Measurements from ENCODE around the gene FTO.

The FTO gene

GRCh38 chr16:54143934-54144571 is 440.1 kb downstream of the FTO start:
- H3K4me3 ChIP-seq (ENCODE audit: low read depth, low read length): no peak overlapping the region
- TF ChIP-seq CTCF (IDR thresholded peaks at IDR 0.05; ENCODE audit: low read depth, low read length, missing control alignments): no peak
- no peak for DNase-seq (ENCODE audit: low read depth)

- no peak for DNase-seq (ENCODE audit: low read depth)
- TF ChIP-seq CTCF (IDR thresholded peaks at IDR 0.05; ENCODE audit: low read depth, low read length, missing control alignments): no peak
- no peak overlapping the region for H3K4me3 ChIP-seq (ENCODE audit: low read depth, low read length)
Observed at GRCh38 chr16:54144572-54144947, 440.6 kb downstream of the FTO start.

- no peak overlapping the region for H3K4me3 ChIP-seq (ENCODE audit: low read depth, low read length)
- TF ChIP-seq CTCF (IDR thresholded peaks at IDR 0.05; ENCODE audit: low read depth, low read length, missing control alignments): no peak
- DNase-seq (ENCODE audit: low read depth): no peak
Observed at GRCh38 chr16:54145881-54146280, 441.9 kb downstream of the FTO start.

GRCh38 chr16:54148974-54149373 is 445.0 kb downstream of the FTO start:
- TF ChIP-seq CTCF (IDR thresholded peaks at IDR 0.05; ENCODE audit: low read depth, low read length, missing control alignments): no peak
- DNase-seq (ENCODE audit: low read depth): no peak

GRCh38 chr16:54150861-54151260 is 446.9 kb downstream of the FTO start:
- no peak for DNase-seq (ENCODE audit: low read depth)
- H3K4me3 ChIP-seq (ENCODE audit: low read depth, low read length): no peak overlapping the region
- no peak for TF ChIP-seq CTCF (IDR thresholded peaks at IDR 0.05; ENCODE audit: low read depth, low read length, missing control alignments)

More at GRCh38 chr16:54148974-54149373, 445.0 kb downstream of the FTO start:
- H3K4me3 ChIP-seq (ENCODE audit: low read depth, low read length): no peak overlapping the region

GRCh38 chr16:54152362-54153239 is 448.6 kb downstream of the FTO start:
- no peak overlapping the region for H3K4me3 ChIP-seq (ENCODE audit: low read depth, low read length)
- TF ChIP-seq CTCF (IDR thresholded peaks at IDR 0.05; ENCODE audit: low read depth, low read length, missing control alignments): no peak
- DNase-seq (ENCODE audit: low read depth): no peak
